ENCODE results near the gene NFIC. TPM values are rescaled to one million over a fixed set of nuclear protein-coding genes. Genes with fewer than 3 reads are reported as not detected.
"Not testable (repeated sequence)": the region's sequence is repeated elsewhere in the genome, so short reads cannot be mapped to it uniquely, and the experiment has no call there.

The NFIC gene
- total RNA-seq, 1 donor from 2014 or later, result 1.2 TPM

- DNase-seq (ENCODE audit: low spot score in 2 of 2) (peak in 1 of 2 donors; percentile 56), FAIRE-seq (no peak)
Observed at GRCh38 chr19:3443840-3444694, 77.7 kb downstream of the NFIC start.

GRCh38 chr19:3444695-3445234 lies 78.4 kb downstream of the NFIC start:
- FAIRE-seq (no peak), DNase-seq (ENCODE audit: low spot score in 2 of 2) (no peak)

GRCh38 chr19:3446657-3447056 lies 80.3 kb downstream of the NFIC start:
- FAIRE-seq, result not testable (repeated sequence)

GRCh38 chr19:3448616-3449334 lies 82.4 kb downstream of the NFIC start:
- FAIRE-seq, result no peak
- DNase-seq (ENCODE audit: low spot score in 2 of 2), result no peak

More at GRCh38 chr19:3446657-3447056, 80.3 kb downstream of the NFIC start:
- DNase-seq (ENCODE audit: low spot score in 2 of 2), result not testable (repeated sequence)

- DNase-seq (ENCODE audit: low spot score in 2 of 2), result peak in 1 of 2 donors; percentile 55
- FAIRE-seq, result no peak
Observed at GRCh38 chr19:3450796-3451411, 84.5 kb downstream of the NFIC start.

GRCh38 chr19:3451451-3451866 lies 85.1 kb downstream of the NFIC start:
- no peak for FAIRE-seq
- DNase-seq (ENCODE audit: low spot score in 2 of 2), result no peak

GRCh38 chr19:3452171-3452941 lies 86.0 kb downstream of the NFIC start:
- FAIRE-seq, result no peak
- DNase-seq (ENCODE audit: low spot score in 2 of 2), result no peak

- not testable (repeated sequence) for DNase-seq (ENCODE audit: low spot score in 2 of 2); FAIRE-seq
Observed at GRCh38 chr19:3452942-3453214, 86.5 kb downstream of the NFIC start.

GRCh38 chr19:3453840-3454239 lies 87.5 kb downstream of the NFIC start:
- FAIRE-seq, result no peak
- no peak for DNase-seq (ENCODE audit: low spot score in 2 of 2)

- DNase-seq (ENCODE audit: low spot score in 2 of 2) (no peak), FAIRE-seq (no peak)
Observed at GRCh38 chr19:3454656-3455392, 88.4 kb downstream of the NFIC start.

- no peak for DNase-seq (ENCODE audit: low spot score in 2 of 2)
- no peak for FAIRE-seq
Observed at GRCh38 chr19:3455393-3455955, 89.1 kb downstream of the NFIC start.

- DNase-seq (ENCODE audit: low spot score in 2 of 2) (no peak), FAIRE-seq (no peak)
Observed at GRCh38 chr19:3455960-3456601, 89.7 kb downstream of the NFIC start.

- DNase-seq (ENCODE audit: low spot score in 2 of 2) (no peak), FAIRE-seq (no peak)
Observed at GRCh38 chr19:3456925-3457527, 90.6 kb downstream of the NFIC start.

- FAIRE-seq, result no peak
Observed at GRCh38 chr19:3457528-3458228, 91.3 kb downstream of the NFIC start.

GRCh38 chr19:3458229-3459088 lies 92.1 kb downstream of the NFIC start:
- FAIRE-seq (no peak), DNase-seq (ENCODE audit: low spot score in 2 of 2) (peak in 1 of 2 donors; percentile 54)

More at GRCh38 chr19:3457528-3458228, 91.3 kb downstream of the NFIC start:
- no peak for DNase-seq (ENCODE audit: low spot score in 2 of 2)

- DNase-seq (ENCODE audit: low spot score in 2 of 2), result peak; percentile 77 to 86
- FAIRE-seq, result no peak
Observed at GRCh38 chr19:3459089-3459881, 92.9 kb downstream of the NFIC start.

Data from frontal cortex (tissue), 4 donors.